ENCODE measurements around the gene CYGB. TPM values are rescaled to one million over a fixed set of nuclear protein-coding genes. Genes with fewer than 3 reads are reported as not detected.
A peak's percentile ranks its signal among the peaks of the same experiment; 100 is the strongest.

Gene CYGB
- total and polyA plus RNA-seq, 2 of the 13 experiments (the other 11 are each of a cell fraction or from before 2014, with no cell fraction given), result 18.9 to 27.1 TPM

DNA sequence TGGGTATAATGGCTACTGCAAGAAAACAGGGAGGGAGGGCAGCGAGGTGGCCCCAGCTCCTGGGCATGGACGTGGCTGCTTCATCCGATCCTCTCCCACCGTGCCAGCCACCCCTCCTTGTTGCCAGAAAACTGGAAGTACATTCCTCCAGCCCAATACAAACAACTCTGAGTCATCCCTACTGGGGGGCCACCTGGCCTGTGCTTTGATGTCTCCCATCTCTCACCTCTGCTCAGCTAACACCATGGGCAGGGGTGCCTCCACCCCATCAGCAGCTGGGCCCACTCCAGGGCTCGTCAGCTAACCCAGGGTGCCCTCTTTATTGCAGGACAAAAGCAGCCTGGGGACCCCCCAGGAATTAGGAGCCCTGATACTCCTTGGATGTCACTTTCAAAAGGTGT lies 38.2 kb downstream of the CYGB start (continued):
- TF ChIP-seq, protein P1, sequence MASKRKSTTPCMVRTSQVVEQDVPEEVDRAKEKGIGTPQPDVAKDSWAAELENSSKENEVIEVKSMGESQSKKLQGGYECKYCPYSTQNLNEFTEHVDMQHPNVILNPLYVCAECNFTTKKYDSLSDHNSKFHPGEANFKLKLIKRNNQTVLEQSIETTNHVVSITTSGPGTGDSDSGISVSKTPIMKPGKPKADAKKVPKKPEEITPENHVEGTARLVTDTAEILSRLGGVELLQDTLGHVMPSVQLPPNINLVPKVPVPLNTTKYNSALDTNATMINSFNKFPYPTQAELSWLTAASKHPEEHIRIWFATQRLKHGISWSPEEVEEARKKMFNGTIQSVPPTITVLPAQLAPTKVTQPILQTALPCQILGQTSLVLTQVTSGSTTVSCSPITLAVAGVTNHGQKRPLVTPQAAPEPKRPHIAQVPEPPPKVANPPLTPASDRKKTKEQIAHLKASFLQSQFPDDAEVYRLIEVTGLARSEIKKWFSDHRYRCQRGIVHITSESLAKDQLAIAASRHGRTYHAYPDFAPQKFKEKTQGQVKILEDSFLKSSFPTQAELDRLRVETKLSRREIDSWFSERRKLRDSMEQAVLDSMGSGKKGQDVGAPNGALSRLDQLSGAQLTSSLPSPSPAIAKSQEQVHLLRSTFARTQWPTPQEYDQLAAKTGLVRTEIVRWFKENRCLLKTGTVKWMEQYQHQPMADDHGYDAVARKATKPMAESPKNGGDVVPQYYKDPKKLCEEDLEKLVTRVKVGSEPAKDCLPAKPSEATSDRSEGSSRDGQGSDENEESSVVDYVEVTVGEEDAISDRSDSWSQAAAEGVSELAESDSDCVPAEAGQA (IDR thresholded peaks at IDR 0.05; ENCODE audit: low read depth), result peak; percentile 70; the same call in 1 of the 2 replicates
- TF ChIP-seq, protein P1 (CRISPR knock-in tag; IDR thresholded peaks at IDR 0.05; ENCODE audit: borderline replicate concordance), result no peak
- TF ChIP-seq MAFF (IDR thresholded peaks at IDR 0.05; ENCODE audit: low read depth, low read length), result no peak
- TF ChIP-seq KAT7 (CRISPR knock-in tag; IDR thresholded peaks at IDR 0.05; ENCODE audit: borderline replicate concordance), result peak; percentile 83; the same call in 1 of the 2 replicates
- TF ChIP-seq, protein P2, sequence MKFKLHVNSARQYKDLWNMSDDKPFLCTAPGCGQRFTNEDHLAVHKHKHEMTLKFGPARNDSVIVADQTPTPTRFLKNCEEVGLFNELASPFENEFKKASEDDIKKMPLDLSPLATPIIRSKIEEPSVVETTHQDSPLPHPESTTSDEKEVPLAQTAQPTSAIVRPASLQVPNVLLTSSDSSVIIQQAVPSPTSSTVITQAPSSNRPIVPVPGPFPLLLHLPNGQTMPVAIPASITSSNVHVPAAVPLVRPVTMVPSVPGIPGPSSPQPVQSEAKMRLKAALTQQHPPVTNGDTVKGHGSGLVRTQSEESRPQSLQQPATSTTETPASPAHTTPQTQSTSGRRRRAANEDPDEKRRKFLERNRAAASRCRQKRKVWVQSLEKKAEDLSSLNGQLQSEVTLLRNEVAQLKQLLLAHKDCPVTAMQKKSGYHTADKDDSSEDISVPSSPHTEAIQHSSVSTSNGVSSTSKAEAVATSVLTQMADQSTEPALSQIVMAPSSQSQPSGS (CRISPR knock-in tag; IDR thresholded peaks at IDR 0.05), result peak; percentile 80
- peak; percentile 75 for TF ChIP-seq SKI (IDR thresholded peaks at IDR 0.05; ENCODE audit: partially characterized antibody)
- TF ChIP-seq XRCC5 (optimal IDR thresholded peaks at IDR 0.05; ENCODE audit: low read length), result peak; percentile 64
- TF ChIP-seq REXO4 (CRISPR knock-in tag; IDR thresholded peaks at IDR 0.05; ENCODE audit: borderline replicate concordance), result peak; percentile 20; the same call in 1 of the 2 replicates
- peak; percentile 79 for TF ChIP-seq SP4 (CRISPR knock-in tag; IDR thresholded peaks at IDR 0.05)
- TF ChIP-seq, protein P3, sequence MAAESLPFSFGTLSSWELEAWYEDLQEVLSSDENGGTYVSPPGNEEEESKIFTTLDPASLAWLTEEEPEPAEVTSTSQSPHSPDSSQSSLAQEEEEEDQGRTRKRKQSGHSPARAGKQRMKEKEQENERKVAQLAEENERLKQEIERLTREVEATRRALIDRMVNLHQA (CRISPR knock-in tag; IDR thresholded peaks at IDR 0.05), result no peak
- no peak for TF ChIP-seq FIP1L1 (IDR thresholded peaks at IDR 0.05; ENCODE audit: borderline replicate concordance, insufficient read depth, low read depth, low read length)
- TF ChIP-seq PLRG1 (conservative IDR thresholded peaks at IDR 0.05), result no peak
- TF ChIP-seq ZBTB20 (CRISPR knock-in tag; IDR thresholded peaks at IDR 0.05; ENCODE audit: borderline replicate concordance, low read depth), result peak; percentile 82; the same call in 1 of the 2 replicates
- no peak for TF ChIP-seq ZNF225 (CRISPR knock-in tag; IDR thresholded peaks at IDR 0.05)
- 0 out of 2 replicates have a peak, but pooled peaks have one; percentile 30 for TF ChIP-seq ARNTL (CRISPR knock-in tag; IDR thresholded peaks at IDR 0.05)
- TF ChIP-seq FLYWCH1 (CRISPR knock-in tag; IDR thresholded peaks at IDR 0.05), result no peak
- TF ChIP-seq, protein P4, sequence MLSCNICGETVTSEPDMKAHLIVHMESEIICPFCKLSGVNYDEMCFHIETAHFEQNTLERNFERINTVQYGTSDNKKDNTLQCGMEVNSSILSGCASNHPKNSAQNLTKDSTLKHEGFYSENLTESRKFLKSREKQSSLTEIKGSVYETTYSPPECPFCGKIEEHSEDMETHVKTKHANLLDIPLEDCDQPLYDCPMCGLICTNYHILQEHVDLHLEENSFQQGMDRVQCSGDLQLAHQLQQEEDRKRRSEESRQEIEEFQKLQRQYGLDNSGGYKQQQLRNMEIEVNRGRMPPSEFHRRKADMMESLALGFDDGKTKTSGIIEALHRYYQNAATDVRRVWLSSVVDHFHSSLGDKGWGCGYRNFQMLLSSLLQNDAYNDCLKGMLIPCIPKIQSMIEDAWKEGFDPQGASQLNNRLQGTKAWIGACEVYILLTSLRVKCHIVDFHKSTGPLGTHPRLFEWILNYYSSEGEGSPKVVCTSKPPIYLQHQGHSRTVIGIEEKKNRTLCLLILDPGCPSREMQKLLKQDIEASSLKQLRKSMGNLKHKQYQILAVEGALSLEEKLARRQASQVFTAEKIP (CRISPR knock-in tag; IDR thresholded peaks at IDR 0.05; ENCODE audit: borderline replicate concordance), result no peak
- peak; percentile 89 for TF ChIP-seq TARDBP (CRISPR knock-in tag; IDR thresholded peaks at IDR 0.05)
- TF ChIP-seq, protein P5, sequence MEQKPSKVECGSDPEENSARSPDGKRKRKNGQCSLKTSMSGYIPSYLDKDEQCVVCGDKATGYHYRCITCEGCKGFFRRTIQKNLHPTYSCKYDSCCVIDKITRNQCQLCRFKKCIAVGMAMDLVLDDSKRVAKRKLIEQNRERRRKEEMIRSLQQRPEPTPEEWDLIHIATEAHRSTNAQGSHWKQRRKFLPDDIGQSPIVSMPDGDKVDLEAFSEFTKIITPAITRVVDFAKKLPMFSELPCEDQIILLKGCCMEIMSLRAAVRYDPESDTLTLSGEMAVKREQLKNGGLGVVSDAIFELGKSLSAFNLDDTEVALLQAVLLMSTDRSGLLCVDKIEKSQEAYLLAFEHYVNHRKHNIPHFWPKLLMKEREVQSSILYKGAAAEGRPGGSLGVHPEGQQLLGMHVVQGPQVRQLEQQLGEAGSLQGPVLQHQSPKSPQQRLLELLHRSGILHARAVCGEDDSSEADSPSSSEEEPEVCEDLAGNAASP (CRISPR knock-in tag; IDR thresholded peaks at IDR 0.05; ENCODE audit: borderline replicate concordance), result peak; percentile 77; the same call in 1 of the 2 replicates
- peak; percentile 59; the same call in 1 of the 2 replicates for TF ChIP-seq ZNF766 (CRISPR knock-in tag; IDR thresholded peaks at IDR 0.05; ENCODE audit: borderline replicate concordance)
